Fibroblast of lung (primary cell): ENCODE data around the gene GPR139.

ENCODE experiments used
- CTCF ChIP-seq, 2 donors: IDR thresholded peaks in 1 of 2; conservative IDR thresholded peaks in 1 of 2; 1 replicate in 1 of 2; 2 replicates in 1 of 2; pipeline ENCODE4 v1.5.1; 2011 to 2012; ENCODE audit warnings: low read length in 2 of 2, control low read depth in 1 of 2, inconsistent platforms in 1 of 2, low read depth in 1 of 2, mild to moderate bottlenecking in 1 of 2
- EZH2 ChIP-seq: IDR thresholded peaks from 2 replicates; pipeline ENCODE4 v1.5.1; 2012; ENCODE audit warnings: low read length, control low read depth, mild to moderate bottlenecking; ENCODE audit errors: missing control alignments

- TF ChIP-seq CTCF (conservative IDR thresholded peaks at IDR 0.05 in 1 of 2, IDR thresholded peaks at IDR 0.05 in 1 of 2; ENCODE audit: low read depth in 1 of 2, low read length in 2 of 2) (no peak), EZH2 (no peak)
Measured at GRCh38 chr16:20020083-20020482, 53.6 kb downstream of the GPR139 start.
